Measurements from ENCODE around the gene PNPLA1.

GRCh38 chr6:36223706-36224105 is 46.2 kb upstream of the PNPLA1 start:
- TF ChIP-seq CTCF (IDR thresholded peaks at IDR 0.05; ENCODE audit: low read length) (no peak), EZH2 (optimal IDR thresholded peaks at IDR 0.05; ENCODE audit: low read depth, low read length) (no peak)
